ENCODE data around the gene FAM234A.
"Not testable (repeated sequence)": the region's sequence is repeated elsewhere in the genome, so short reads cannot be mapped to it uniquely, and the experiment has no call there.

The FAM234A gene

DNA sequence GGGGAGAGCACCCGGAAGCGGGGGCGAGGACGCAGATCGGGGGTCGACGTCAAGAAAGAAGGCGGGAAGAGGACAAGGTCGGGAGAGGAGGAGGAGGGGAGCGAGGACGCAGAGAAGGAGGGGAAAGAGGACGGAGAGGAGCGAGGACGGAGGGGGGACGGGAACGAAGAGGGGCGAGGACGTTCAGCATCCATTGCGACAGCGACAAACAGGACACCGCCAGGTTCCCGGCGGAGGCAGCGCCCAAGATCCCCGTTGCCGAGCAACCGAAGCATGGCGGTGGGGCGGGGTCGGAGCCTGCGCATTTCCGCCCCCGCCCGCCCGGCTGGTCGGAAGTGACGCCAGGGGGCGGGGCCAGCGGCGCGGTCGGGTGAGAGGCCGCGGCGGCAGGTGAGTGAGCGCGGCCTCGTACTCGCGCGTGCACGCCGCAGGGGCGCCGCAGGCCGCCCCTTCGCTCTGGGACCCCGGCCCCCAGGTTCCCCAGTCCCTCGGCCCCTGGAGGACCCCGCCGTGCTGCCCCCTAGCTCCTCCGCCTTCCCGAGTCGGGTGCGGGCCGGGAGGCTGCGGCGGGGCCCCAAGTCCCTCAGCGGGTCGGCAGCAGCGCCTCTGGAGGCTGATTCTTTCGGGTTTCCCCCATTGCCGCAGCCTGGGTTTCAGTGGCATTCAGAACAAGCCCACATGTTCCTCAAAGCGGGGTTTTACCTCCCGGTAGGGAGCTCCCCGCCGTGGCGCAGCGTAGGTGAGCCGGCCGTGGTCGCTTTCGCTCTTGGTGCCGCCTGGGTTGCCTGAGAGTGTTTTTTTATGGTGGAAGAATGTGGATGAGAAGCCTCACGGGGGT, at the start of gene FAM234A:
Gene FAM234A, plus strand, starts transcription at position 354 of the 838 bp plus-strand sequence. CDS start 19,593 bp downstream, outside the sequence.
- DNase-seq: peak; percentile 47

DNA sequence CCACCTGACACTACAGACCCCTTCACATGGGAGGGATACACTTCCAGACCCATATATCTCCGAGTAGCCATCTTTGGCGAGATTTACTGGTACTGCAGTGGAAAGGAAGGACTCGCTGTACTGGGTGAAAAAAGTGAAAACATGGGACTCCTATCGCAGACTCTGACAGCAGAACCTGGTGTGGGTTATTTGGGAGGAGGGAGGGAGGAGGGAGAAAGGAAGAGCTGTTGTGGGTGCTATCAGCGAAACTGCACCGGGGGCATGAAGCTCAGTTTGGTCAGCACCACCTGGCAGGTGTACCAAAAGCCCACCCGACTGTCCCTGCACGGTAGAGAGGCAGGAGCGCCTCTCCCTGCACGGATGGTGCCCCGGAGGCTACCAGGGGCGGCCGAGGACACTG, 49.4 kb upstream of the FAM234A start:
- DNase-seq: no peak

- no peak for DNase-seq
Observed at GRCh38 chr16:185691-186090, 48.9 kb upstream of the FAM234A start.

DNA sequence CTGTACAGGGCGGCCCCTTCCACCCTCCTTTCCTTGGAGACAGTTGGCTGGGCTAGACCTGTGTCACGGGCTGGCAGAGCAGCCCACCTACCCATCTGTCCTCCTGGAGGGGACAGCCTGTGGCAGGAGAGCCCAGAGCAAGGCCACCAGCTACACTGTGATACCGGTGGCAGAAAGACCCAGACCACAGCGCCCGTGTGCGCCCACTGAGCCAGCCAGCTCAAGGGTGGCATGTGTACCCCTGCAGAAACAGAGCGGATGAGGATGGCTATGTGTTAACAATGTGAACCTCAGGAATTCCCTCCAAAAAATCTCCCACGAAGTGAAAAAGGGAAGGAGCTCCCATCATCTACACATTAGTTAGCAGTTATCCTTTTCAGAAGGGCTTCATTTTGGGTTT, 47.3 kb upstream of the FAM234A start:
- DNase-seq: no peak

GRCh38 chr16:188674-189073, 45.9 kb upstream of the FAM234A start:
- DNase-seq: no peak

- no peak for DNase-seq
Observed at GRCh38 chr16:189604-190186, 44.9 kb upstream of the FAM234A start.

DNA sequence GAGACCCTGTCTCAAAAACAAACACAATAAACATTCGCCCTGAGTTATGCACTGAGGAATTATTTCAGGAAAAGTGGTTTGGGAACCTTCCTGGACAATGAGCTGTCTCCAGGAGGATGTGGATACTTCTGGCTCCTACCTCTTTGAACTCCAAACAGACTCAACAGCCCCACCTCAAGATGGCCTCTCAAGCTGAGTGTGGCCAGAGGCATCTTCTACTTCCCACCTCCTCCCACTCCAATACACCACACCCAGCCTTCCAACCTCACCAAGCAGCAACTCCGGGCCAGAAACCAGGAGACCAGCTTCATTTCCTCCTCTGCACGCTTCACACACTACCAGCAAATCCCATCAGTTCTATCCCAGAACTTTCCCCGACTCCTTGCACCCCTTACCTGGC, 42.8 kb upstream of the FAM234A start:
- no peak for DNase-seq

- no peak for DNase-seq
Observed at GRCh38 chr16:192686-193085, 41.9 kb upstream of the FAM234A start.

DNA sequence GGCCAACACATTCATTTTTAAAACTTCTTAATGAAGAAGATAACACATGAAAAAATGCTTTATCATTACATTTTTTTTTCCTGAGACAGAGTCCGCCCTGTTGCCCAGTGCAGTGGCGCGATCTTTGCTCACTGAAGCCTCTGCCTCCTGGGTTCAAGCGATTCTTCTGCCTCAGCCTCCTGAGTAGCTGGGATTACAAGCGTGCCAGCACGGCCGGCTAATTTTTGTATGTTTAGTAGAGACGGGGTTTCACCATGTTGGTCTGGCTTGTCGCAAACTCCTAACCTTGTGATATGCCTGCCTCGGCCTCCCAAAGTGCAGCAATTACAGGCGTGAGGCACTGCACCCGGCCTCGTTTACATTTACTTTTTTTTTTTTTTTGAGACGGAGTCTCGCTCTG, 41.2 kb upstream of the FAM234A start:
- DNase-seq: no peak

DNA sequence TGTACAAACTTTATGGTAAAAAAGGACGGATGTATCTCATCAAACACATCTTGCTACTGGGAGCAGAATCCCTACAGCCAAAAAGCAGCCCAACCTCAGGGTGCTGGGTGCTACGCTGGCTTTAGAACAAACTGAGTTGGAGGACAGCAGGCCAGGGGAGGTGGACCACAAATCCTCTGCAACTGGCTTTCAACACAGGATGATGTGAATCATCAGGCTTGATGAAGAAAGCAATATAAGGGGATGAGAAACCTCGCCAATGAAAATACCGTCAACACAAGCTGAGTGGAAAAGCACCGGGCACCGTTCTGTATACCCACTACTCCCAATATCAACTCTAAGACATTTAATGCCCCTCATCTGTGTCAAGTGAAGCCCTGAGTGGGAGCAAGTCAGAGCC, 40.1 kb upstream of the FAM234A start:
- no peak for DNase-seq

DNA sequence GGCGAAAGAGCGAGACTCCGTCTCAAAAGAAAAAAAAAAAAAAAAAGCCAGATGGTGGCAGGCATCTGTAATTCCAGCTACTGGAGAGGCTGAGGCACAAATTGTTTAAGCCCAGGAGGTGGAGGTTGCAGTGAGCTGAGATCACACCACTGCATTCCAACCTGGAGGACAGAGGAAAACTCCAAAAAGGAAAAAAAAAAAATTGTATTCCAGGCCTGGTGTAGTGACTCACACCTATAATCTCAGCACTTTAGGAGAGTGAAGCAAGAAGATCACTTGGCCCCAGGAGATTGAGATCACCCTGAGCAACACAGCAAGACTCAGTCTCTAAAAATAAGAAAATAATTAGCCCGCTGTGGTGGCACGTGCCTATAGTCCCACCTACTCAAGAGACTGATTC, 34.2 kb upstream of the FAM234A start:
- no peak for DNase-seq

GRCh38 chr16:203246-203645, 31.4 kb upstream of the FAM234A start:
- no peak for DNase-seq

DNA sequence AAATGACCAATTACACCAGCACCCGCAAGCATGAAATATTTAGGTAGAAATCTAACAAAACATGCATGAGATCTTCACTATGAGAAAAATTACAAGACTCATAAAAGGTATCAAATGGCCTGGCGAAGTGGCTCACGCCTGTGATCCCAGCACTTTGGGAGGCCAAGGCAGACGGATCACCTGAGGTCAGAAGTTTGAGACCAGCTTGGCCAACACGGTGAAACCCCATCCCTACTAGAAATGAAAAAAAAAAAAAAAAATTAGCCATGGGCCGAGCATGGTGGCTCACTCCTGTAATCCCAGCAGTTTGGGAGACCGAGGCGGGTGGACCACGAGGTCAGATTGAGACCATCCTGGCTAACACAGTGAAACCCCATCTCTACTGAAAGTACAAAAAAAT, 30.6 kb upstream of the FAM234A start:
- not testable (repeated sequence) for DNase-seq

DNA sequence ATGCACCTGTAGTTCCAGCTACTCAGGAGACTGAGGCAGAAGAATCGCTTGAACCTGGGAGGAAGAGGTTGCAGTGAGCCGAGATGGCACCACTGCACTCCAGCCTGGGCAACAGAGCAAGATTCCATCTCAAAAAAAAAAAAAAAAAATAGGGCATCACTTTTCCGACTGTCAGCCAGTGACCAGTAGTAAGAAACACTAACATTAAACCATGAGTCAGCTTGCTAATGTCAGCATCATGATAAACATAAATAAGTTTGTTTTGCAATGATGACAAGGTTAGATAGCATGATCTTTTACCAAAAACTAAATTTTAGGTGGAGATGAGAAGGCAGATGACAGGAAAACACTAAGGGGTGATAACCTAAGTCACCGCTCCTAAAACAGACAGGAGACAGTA, 25.3 kb upstream of the FAM234A start:
- DNase-seq: not testable (repeated sequence)

DNA sequence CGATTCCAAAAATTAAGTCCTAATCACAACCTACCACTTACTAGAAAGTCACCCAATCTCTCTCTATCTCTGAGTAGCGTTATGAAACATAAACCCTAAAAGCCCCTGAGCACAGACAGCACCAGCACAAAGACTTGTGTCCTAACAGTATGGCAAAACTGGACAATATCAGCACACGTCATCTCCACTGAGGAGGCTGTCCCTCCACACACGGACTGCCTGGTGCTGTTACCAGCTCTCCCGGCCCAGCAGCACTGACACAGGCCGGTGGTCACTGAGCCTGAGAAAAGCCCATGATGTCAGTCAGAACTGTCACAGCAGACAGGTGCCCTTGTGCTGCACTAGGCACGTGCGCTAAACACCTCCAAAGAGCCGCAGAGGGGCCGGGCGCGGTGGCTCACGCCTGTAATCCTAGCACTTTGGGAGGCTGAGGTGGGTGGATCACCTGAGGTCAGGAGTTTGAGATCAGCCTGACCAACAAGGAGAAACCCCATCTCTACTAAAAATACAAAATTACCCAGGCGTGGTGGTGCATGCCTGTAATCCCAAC, 22.9 kb upstream of the FAM234A start:
- DNase-seq: not testable (repeated sequence)

DNA sequence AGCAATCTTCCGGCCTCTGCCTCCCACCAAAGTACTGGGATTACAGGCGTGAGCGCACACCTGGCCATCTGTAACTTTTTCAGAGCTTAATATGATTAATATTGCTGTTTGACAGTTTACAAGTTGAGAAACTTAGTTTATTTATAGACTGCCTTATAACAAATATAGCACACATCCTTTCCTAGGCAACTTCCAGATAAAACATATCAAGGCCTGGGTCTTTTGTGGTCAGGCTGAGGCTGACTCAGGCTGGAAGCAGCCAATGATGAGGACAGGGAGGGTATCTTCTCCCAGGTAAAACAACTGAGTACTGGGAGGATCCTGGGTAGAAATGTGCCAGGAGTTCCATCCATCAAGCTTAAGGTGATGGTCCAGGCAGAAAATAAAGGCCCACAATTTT, 21.6 kb upstream of the FAM234A start:
- no peak for DNase-seq

DNA sequence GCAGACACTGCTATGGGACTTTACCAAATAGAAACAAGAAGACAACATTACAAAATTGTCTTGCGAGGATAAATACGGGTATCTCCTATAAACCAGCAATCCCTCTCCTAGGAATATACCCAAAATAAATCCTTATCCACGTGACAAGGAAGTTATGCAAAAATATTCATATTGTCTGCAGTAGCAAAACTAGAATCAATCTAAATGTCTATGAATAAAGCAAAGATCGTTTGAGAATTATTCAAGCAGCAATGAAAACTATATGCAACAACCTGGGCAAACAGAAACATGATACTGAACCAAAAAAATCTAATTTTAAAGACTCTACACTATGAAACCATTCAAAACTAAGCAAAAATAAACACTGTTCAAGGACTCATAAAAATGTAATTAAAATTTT, 14.6 kb upstream of the FAM234A start:
- no peak for DNase-seq

GRCh38 chr16:228151-228851, 6.3 kb upstream of the FAM234A start:
- no peak for DNase-seq

DNA sequence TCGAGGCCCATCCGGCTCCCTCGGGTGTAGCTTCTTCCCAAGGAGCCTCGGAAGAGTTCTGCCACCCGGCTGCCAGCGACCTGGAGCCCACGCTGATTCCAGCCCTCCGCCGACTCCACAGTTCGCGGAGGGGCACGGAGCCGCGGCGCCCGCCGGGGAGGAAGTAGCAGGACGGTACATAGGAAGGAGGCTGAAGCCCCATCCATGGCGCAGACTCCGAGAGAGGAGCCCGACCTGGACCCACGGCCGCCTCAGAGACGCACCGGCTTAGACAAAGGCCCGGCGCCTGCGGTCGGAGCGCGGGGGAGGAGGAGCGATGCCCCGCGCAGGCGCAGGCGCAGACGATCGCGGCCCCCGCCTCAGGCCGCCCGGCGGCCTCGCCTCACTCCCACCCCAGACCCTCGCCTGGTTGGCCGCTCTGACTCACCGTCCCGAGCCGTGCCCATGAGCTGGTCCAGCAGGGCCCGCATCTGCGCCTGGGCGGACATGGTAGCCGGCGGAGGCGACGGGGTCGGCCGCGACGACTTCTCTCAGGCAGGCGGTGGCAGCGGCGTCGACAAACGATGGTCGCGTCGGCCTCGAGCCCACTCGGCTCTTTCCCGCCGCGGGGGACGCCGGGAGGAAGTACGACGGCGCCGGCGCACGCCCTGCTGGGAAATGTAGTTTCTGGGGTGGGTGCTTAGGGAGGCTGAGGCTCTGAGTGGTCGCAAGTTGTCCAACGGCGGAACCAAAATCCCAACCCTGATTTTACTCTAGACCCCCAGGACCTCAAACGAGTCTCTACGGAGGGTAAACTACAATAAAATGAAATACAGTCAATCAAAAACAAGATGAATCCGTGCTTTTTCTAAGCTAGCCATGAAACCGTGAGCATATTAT, 5.5 kb upstream of the FAM234A start, which contains the start of gene LUC7L:
Gene LUC7L, minus strand, starts transcription at position 598 of the 879 bp plus-strand sequence. Its CDS starts 110 bp downstream, at position 488.
- DNase-seq: peak; percentile 39

DNA sequence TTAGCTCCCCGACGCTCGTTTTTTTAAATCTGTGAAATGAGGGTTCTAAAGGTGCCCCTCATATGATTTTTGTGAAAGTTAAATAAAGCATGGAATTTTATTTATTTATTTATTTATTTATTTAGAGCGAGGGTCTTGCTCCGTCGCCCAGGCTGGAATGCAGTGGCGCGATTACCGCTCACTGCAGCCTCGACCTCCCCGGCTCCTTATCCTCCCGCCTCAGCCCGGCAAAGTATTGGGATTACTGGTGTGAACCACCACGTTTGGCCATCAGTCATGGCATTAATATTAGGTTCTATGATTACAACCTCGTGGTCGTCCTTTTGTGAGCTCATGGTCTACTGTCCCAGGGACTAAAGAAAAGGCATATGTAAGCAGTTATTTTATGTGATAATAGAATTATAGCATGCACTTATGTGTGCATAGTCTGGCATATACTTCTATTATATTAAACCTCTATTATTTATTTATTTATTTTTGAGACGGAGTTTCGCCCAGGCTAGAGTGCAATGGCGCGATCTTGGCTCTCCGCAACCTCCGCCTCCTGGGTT, 4.8 kb upstream of the FAM234A start:
- DNase-seq: no peak

DNA sequence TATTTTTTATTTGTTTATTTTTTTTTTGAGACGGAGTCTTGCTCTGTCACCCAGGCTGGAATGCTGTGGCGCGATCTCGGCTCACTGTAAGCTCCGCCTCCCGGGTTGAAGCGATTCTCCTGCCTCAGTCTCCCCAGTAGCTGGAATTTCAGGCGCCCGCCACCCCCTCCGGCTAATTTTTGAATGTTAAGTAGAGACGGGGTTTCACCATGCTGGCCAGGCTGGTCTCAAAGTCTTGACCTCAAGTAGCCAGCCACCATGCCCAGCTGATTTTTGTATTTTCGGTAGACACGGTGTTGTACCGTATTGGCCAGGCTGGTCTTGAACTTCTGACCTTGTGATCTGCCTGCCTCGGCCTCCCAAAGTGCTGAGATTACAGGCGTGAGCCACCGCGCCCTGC, 4.3 kb upstream of the FAM234A start:
- DNase-seq: not testable (repeated sequence)

DNA sequence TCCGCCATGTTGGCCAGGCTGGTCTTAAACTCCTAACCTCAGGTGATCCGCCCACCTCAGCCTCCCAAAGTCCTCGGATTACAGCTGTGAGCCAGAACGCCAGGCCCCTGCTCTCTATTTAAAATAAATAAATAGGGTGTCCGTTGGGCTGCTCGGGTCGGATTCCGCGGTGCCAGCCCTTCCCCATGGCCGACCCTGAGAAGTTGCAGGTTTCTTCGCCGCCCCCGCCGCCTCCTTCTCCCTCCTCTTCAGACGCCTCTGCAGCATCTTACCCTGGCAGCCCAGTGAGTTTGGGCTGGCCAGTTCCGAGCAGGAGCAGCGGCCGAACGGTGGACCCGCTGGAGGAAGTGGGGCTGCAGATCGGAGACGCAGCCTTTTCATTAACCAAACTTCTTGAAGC, 3.7 kb upstream of the FAM234A start:
- no peak for DNase-seq
